ENCODE data around the gene DCLK3.

- TF ChIP-seq CTCF (IDR thresholded peaks at IDR 0.05) (no peak), EP300 (IDR thresholded peaks at IDR 0.05) (no peak), POLR2A (IDR thresholded peaks at IDR 0.05) (no peak)
Observed at GRCh38 chr3:36689560-36689959, 74.8 kb downstream of the DCLK3 start.

Data from tibial nerve (tissue), 4 donors.